IMR-90 (cell line): ENCODE data around the gene GPSM3. TPM values are rescaled to one million over a fixed set of nuclear protein-coding genes. Genes with fewer than 3 reads are reported as not detected.

Source experiments
- ATAC-seq: fragments of 200-7000 bp; cut with Tn5 transposase; 2 replicates; pipeline ENCODE4 v1.9.1; 2020; ENCODE audit warnings: low read depth, mild to moderate bottlenecking, moderate library complexity
- BruUV-seq: library from RNA; stranded (reverse); fragments of 400-500 nt; replicated peaks from 2 replicates; lab custom pipeline; 2021; lab: Mats Ljungman, UMichigan
- CTCF ChIA-PET: fragments of 300-600 bp; formaldehyde crosslinking; extraction: SDS; loops from one replicate; lab custom pipeline; 2021; ENCODE audit warnings: antibody characterized with exemption; lab: Yijun Ruan, JAX
- POLR2A ChIA-PET: fragments of 300-600 bp; sonication (Branson Sonifier 250); formaldehyde crosslinking; loops from one replicate; lab custom pipeline; 2022; ENCODE audit warnings: antibody characterized with exemption; ENCODE audit not compliant: unreplicated experiment; lab: Charles Lee
- DNase-seq: peaks from one replicate; pipeline ENCODE4 v3.0.0; 2013
- H2AFZ ChIP-seq: replicated peaks from 2 replicates; pipeline ENCODE3; 2013; ENCODE audit warnings: low read length, mild to moderate bottlenecking; ENCODE audit not compliant: poor library complexity
- H2AK5ac ChIP-seq: 2 replicates; pipeline ENCODE4 v1.6.1; 2013; ENCODE audit warnings: low read depth, low read length, inconsistent platforms
- H2AK9ac ChIP-seq: replicated peaks from 2 replicates; pipeline ENCODE3; 2013; ENCODE audit warnings: mild to moderate bottlenecking, low read depth, low read length, moderate library complexity; ENCODE audit not compliant: poor library complexity
- H2BK120ac ChIP-seq: 2 replicates; pipeline ENCODE4 v1.6.1; 2013; ENCODE audit warnings: low read depth, low read length, inconsistent platforms
- H2BK15ac ChIP-seq: 3 replicates; pipeline ENCODE4 v1.6.1; 2013; ENCODE audit warnings: low read depth, low read length, inconsistent platforms
- H2BK20ac ChIP-seq: 2 replicates; pipeline ENCODE4 v1.6.1; 2013; ENCODE audit warnings: low read depth, mild to moderate bottlenecking, inconsistent platforms, low read length, moderate library complexity
- H2BK5ac ChIP-seq: 2 replicates; pipeline ENCODE4 v1.6.1; 2013; ENCODE audit warnings: mild to moderate bottlenecking, low read depth, low read length, inconsistent platforms; ENCODE audit not compliant: poor library complexity, severe bottlenecking
- H3K14ac ChIP-seq: replicated peaks from 2 replicates; pipeline ENCODE4 v1.6.1; 2013; ENCODE audit warnings: low read depth, low read length, inconsistent platforms
- H3K18ac ChIP-seq: 2 replicates; pipeline ENCODE4 v1.6.1; 2013; ENCODE audit warnings: low read depth, low read length, control low read depth
- H3K23ac ChIP-seq: 2 replicates; pipeline ENCODE4 v1.6.1; 2013; ENCODE audit warnings: low read depth, low read length, inconsistent platforms
- H3K27ac ChIP-seq: 2 replicates; pipeline ENCODE4 v1.5.1; 2013; ENCODE audit warnings: mild to moderate bottlenecking, control low read depth, low read length; ENCODE audit not compliant: insufficient read depth
- H3K27me3 ChIP-seq: 2 replicates; pipeline ENCODE4 v1.6.1; 2013; ENCODE audit warnings: low read length; ENCODE audit not compliant: control insufficient read depth, insufficient read depth
- H3K36me3 ChIP-seq: 2 replicates; pipeline ENCODE4 v1.6.1; 2013; ENCODE audit warnings: low read length, mixed read lengths; ENCODE audit not compliant: control insufficient read depth, insufficient read depth
- H3K4ac ChIP-seq: 2 replicates; pipeline ENCODE4 v1.6.1; 2013; ENCODE audit warnings: low read depth, low read length, inconsistent platforms
- H3K4me1 ChIP-seq: 2 replicates; pipeline ENCODE4 v1.6.1; 2013; ENCODE audit warnings: low read length, mixed read lengths; ENCODE audit not compliant: control insufficient read depth, insufficient read depth
- H3K4me2 ChIP-seq: 2 replicates; pipeline ENCODE4 v1.6.1; 2013; ENCODE audit warnings: low read depth, mild to moderate bottlenecking, control low read depth, low read length, moderate library complexity
- H3K4me3 ChIP-seq: 2 replicates; pipeline ENCODE4 v1.5.1; 2013; ENCODE audit warnings: low read depth, mild to moderate bottlenecking, control low read depth, low read length, moderate library complexity; ENCODE audit not compliant: insufficient read depth
- H3K56ac ChIP-seq: 2 replicates; pipeline ENCODE4 v1.6.1; 2013; ENCODE audit warnings: low read length, inconsistent platforms; ENCODE audit not compliant: insufficient read depth; ENCODE audit errors: extremely low read depth
- H3K79me1 ChIP-seq, 2 experiments: 2 replicates each; pipeline ENCODE4 v1.6.1; 2013; ENCODE audit warnings: low read length in 2 of 2, inconsistent platforms in 1 of 2, low read depth in 1 of 2
- H3K9ac ChIP-seq: 2 replicates; pipeline ENCODE4 v1.6.1; 2013; ENCODE audit warnings: low read depth, low read length, control low read depth
- H3K9me1 ChIP-seq: 2 replicates; pipeline ENCODE4 v1.6.1; 2013; ENCODE audit warnings: low read length, inconsistent platforms; ENCODE audit not compliant: insufficient read depth
- H3K9me3 ChIP-seq: 2 replicates; pipeline ENCODE4 v1.6.1; 2013; ENCODE audit warnings: low read length; ENCODE audit not compliant: control insufficient read depth, insufficient read depth
- H4K20me1 ChIP-seq: 2 replicates; pipeline ENCODE4 v1.6.1; 2013; ENCODE audit warnings: low read length, inconsistent platforms; ENCODE audit not compliant: insufficient read depth
- H4K5ac ChIP-seq: 2 replicates; pipeline ENCODE4 v1.6.1; 2013; ENCODE audit warnings: mild to moderate bottlenecking, low read depth, low read length, control low read depth
- H4K8ac ChIP-seq, 2 experiments: 2 replicates each; pipeline ENCODE4 v1.6.1; 2013; ENCODE audit warnings: low read depth in 2 of 2, low read length in 2 of 2, control low read depth in 1 of 2, inconsistent platforms in 1 of 2
- H4K91ac ChIP-seq: 2 replicates; pipeline ENCODE4 v1.6.1; 2013; ENCODE audit warnings: low read depth, low read length, inconsistent platforms; ENCODE audit not compliant: insufficient read depth
- BHLHE40 ChIP-seq: fragments of 150-350 bp; IDR thresholded peaks from 2 replicates; pipeline ENCODE4 v1.6.1; 2016; ENCODE audit warnings: mild to moderate bottlenecking, low read depth, low read length
- CEBPB ChIP-seq: IDR thresholded peaks from 2 replicates; pipeline ENCODE4 v1.6.1; 2012; ENCODE audit warnings: low read depth, low read length, improper control_type of control experiment
- FOS ChIP-seq: fragments of 150-350 bp; IDR thresholded peaks from 2 replicates; pipeline ENCODE4 v1.6.1; 2016; ENCODE audit warnings: low read depth, low read length
- MXI1 ChIP-seq: IDR thresholded peaks from 2 replicates; pipeline ENCODE4 v1.6.1; 2012; ENCODE audit warnings: low read depth, mild to moderate bottlenecking, low read length, moderate library complexity, borderline replicate concordance
- RCOR1 ChIP-seq: IDR thresholded peaks from 2 replicates; pipeline ENCODE4 v1.6.1; 2012; ENCODE audit warnings: mild to moderate bottlenecking, low read length, improper control_type of control experiment; ENCODE audit not compliant: insufficient replicate concordance
- SMC3 ChIP-seq: fragments of 150-350 bp; IDR thresholded peaks from 2 replicates; pipeline ENCODE4 v1.6.1; 2016; ENCODE audit warnings: low read depth, mild to moderate bottlenecking, antibody characterized with exemption, low read length, moderate library complexity
- WGBS, 2 experiments: methylation state at CpG; one replicate each; pipeline versions ENCODE4 v1.1.5 to v1.1.7; 2013; ENCODE audit warnings: missing lambda C conversion rate in 2 of 2; ENCODE audit not compliant: insufficient read length in 1 of 2; ENCODE audit errors: extremely low coverage in 2 of 2; 5-methylcytosine and 5-hydroxymethylcytosine counted together
- dilution Hi-C: fragments of 300-500 bp; cut with HindIII; formaldehyde crosslinking; loops from one replicate; pipeline ENCODE4 v1.14.3; 2018; ENCODE audit warnings: low sequenced_read_pairs; ENCODE audit not compliant: unreplicated experiment
- in situ Hi-C: fragments of 300-500 bp; cut with MboI; formaldehyde crosslinking; loops from 3 replicates; pipeline ENCODE4 v1.14.3; 2019; ENCODE audit warnings: low sequenced_read_pairs, inconsistent platforms, mixed read lengths
- intact Hi-C: fragments of 100-400 bp; cut with micrococcal nuclease; formaldehyde crosslinking; loops from 2 replicates; pipeline ENCODE4 v1.10.0; 2022
- polyA plus RNA-seq, 3 experiments: library from polyadenylated mRNA; depleted of rRNA; stranded (reverse); fragments of >200 nt; gene quantifications; 2 replicates each; pipeline ENCODE4 v1.2.3, GENCODE V29; 2012; ENCODE audit warnings: low replicate concordance in 1 of 3
- total RNA-seq: library from RNA; depleted of rRNA; stranded (reverse); fragments of >200 nt; gene quantifications from 2 replicates; pipeline ENCODE4 v1.2.3, GENCODE V29; 2012
- TF ChIP-seq, protein P1 (sequence below): fragments of 150-350 bp; IDR thresholded peaks from 2 replicates; pipeline ENCODE4 v1.6.1; 2016; ENCODE audit warnings: low read depth, mild to moderate bottlenecking, low read length, moderate library complexity, borderline replicate concordance
- TF ChIP-seq, protein P2 (sequence below): fragments of 150-350 bp; IDR thresholded peaks from 2 replicates; pipeline ENCODE4 v1.6.1; 2017; ENCODE audit warnings: mild to moderate bottlenecking, antibody characterized with exemption, low read length, low read depth
- TF ChIP-seq, protein P3 (sequence below): conservative IDR thresholded peaks from 2 replicates; pipeline ENCODE4 v1.5.1; 2012; ENCODE audit warnings: mild to moderate bottlenecking, low read depth, low read length, improper control_type of control experiment

GPSM3 gene
- total and polyA plus RNA-seq, 2 of the 4 experiments (the other 2 are of a cell fraction), result 3.0 to 9.8 TPM

DNA sequence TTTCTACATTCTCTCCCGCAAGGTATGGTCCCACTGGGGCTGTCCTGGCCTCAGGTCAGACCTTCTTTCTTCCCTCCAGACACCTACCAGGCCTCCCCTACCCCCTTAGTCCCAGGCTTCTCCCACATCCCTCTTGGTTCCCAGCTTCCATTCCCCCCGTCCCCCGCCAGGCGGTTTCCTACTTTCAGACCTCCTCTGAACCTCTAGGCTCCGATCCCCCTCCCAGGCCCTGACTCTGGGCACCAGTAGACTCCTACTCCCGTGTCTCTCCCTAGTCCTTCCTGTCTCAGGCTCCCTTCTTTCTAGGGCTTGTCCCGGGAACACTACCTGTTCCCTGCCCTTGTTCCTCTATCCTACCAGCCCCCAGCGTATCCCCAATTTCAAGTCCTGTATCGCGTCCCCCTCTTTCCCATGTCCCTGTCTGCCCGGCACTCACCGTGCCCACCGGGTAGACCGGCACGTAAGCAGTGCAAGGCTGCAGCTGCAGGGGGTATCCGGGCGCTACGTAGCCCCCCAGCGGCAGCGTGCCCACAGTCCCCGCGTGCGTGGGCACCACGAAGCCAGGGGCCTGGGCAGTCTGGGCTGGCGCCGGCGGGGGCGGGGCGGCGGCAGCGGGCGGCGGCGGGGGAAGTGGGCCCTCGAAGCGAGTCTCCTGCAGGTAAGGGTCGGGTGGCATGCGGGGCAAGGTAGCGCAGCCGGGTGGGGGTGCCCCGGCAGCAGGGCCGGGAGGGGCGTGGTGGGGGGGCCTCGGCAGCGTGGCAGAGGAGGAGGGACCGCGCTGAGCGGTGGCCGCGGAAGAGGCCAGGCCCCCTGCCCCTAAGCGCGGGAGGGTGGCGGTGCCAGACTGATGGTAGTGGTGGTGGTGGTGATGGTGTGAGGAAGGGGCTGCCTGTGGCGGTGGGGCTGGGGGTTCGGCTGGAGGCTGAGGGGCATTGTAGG lies 42.2 kb downstream of the GPSM3 start:
- Histone ChIP-seq H4K8ac (no peak overlapping the region), H4K5ac (no peak overlapping the region), H2AK9ac (no peak overlapping the region), H3K18ac (no peak overlapping the region), H3K23ac (no peak overlapping the region), H2BK120ac (no peak overlapping the region), H3K4ac (no peak overlapping the region), H3K9me1 (0 out of 2 replicates have a peak, but pooled peaks cover 4% of the 10 kb centered on the region), H3K14ac (no peak overlapping the region), H3K9ac (no peak overlapping the region), H2BK15ac (no peak overlapping the region), H3K4me3 (no peak overlapping the region), H4K20me1 (no peaks in the 10 kb centered on the region), H3K4me1 (peaks cover 23% of the 10 kb centered on the region), H4K91ac (no peak overlapping the region), H3K9me3 (peaks cover 2% of the 10 kb centered on the region; the same call in 1 of the 2 replicates), H3K27me3 (peaks cover 25% of the 10 kb centered on the region), H2BK20ac (no peak overlapping the region), H3K27ac (no peak overlapping the region), H3K4me2 (no peak overlapping the region), H3K79me1 (peaks cover 6 to 27% of the 10 kb centered on the region in 2 experiments), H3K36me3 (peaks cover 2% of the 10 kb centered on the region; the same call in 1 of the 2 replicates), H2BK5ac (no peak overlapping the region), H2AK5ac (no peak overlapping the region), H3K56ac (no peak overlapping the region), H2AFZ (no peak overlapping the region)
- ChIA-PET POLR2A (no interaction called here), CTCF (no interaction called here)
- DNase-seq (no peak), ATAC-seq (no peak)
- 58% methylated on average over 13 of the region's 55 CpGs; no CpG with 5 or more reads in 1 of the 2 experiments for WGBS, 2 experiments
- intact Hi-C loops, result loop anchor here (5.0 to 10.0 kb wide), 2 partner anchors 105 to 248 kb away; partner anchors contain the start of gene ZBTB12
- no peak for TF ChIP-seq SMC3
- no peak for TF ChIP-seq BHLHE40
- TF ChIP-seq, protein P1, sequence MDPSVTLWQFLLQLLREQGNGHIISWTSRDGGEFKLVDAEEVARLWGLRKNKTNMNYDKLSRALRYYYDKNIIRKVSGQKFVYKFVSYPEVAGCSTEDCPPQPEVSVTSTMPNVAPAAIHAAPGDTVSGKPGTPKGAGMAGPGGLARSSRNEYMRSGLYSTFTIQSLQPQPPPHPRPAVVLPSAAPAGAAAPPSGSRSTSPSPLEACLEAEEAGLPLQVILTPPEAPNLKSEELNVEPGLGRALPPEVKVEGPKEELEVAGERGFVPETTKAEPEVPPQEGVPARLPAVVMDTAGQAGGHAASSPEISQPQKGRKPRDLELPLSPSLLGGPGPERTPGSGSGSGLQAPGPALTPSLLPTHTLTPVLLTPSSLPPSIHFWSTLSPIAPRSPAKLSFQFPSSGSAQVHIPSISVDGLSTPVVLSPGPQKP, result no peak
- TF ChIP-seq CEBPB, result no peak
- no peak for TF ChIP-seq MXI1
- TF ChIP-seq RCOR1, result no peak
- TF ChIP-seq FOS, result no peak
- TF ChIP-seq, protein P2, sequence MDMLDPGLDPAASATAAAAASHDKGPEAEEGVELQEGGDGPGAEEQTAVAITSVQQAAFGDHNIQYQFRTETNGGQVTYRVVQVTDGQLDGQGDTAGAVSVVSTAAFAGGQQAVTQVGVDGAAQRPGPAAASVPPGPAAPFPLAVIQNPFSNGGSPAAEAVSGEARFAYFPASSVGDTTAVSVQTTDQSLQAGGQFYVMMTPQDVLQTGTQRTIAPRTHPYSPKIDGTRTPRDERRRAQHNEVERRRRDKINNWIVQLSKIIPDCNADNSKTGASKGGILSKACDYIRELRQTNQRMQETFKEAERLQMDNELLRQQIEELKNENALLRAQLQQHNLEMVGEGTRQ, result no peak
- TF ChIP-seq, protein P3, sequence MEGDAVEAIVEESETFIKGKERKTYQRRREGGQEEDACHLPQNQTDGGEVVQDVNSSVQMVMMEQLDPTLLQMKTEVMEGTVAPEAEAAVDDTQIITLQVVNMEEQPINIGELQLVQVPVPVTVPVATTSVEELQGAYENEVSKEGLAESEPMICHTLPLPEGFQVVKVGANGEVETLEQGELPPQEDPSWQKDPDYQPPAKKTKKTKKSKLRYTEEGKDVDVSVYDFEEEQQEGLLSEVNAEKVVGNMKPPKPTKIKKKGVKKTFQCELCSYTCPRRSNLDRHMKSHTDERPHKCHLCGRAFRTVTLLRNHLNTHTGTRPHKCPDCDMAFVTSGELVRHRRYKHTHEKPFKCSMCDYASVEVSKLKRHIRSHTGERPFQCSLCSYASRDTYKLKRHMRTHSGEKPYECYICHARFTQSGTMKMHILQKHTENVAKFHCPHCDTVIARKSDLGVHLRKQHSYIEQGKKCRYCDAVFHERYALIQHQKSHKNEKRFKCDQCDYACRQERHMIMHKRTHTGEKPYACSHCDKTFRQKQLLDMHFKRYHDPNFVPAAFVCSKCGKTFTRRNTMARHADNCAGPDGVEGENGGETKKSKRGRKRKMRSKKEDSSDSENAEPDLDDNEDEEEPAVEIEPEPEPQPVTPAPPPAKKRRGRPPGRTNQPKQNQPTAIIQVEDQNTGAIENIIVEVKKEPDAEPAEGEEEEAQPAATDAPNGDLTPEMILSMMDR, result no peak
- dilution Hi-C loops, result no loop called here
- no TSS peak for BruUV-seq
- in situ Hi-C loops, result no loop called here
